ENCODE data around the gene SUPT6H. TPM values are rescaled to one million over a fixed set of nuclear protein-coding genes. Genes with fewer than 3 reads are reported as not detected.

Gene SUPT6H
- total and polyA plus RNA-seq, 2 experiments from 2014 or later: 32.6 to 50.8 TPM

- Histone ChIP-seq H3K79me2 (peaks cover 11% of the 10 kb centered on the region), H3K27ac (no peak overlapping the region), H3K4me2 (no peak overlapping the region), H3K9me3 (ENCODE audit: low read depth) (no peaks in the 10 kb centered on the region), H3K27me3 (no peaks in the 10 kb centered on the region), H3K4me3 (no peak overlapping the region), H2AFZ (no peak overlapping the region), H3K4me1 (ENCODE audit: insufficient read depth) (peaks cover 18% of the 10 kb centered on the region), H4K20me1 (ENCODE audit: insufficient read depth, poor library complexity, severe bottlenecking) (no peaks in the 10 kb centered on the region), H3K9me2 (replicated peaks; ENCODE audit: insufficient read depth) (no peaks in the 10 kb centered on the region), H3K36me3 (replicated peaks; ENCODE audit: insufficient read depth, low read depth) (no peaks in the 10 kb centered on the region)
- no peak for DNase-seq (ENCODE audit: low spot score)
- TF ChIP-seq CTCF (IDR thresholded peaks at IDR 0.05; ENCODE audit: poor library complexity): no peak
- no peak for TF ChIP-seq EZH2phosphoT487 (IDR thresholded peaks at IDR 0.05; ENCODE audit: low read depth, severe bottlenecking, unreplicated experiment)
- TF ChIP-seq EZH2 (IDR thresholded peaks at IDR 0.05; ENCODE audit: borderline replicate concordance): no peak
- 92% methylated on average over 2 of the region's 2 CpGs for WGBS (ENCODE audit: low lambda C conversion rate, missing lambda C conversion rate)
Observed at GRCh38 chr17:28707339-28707720, 45.3 kb downstream of the SUPT6H start.

- Histone ChIP-seq H3K79me2 (peaks cover 19% of the 10 kb centered on the region), H3K9me3 (ENCODE audit: low read depth) (no peaks in the 10 kb centered on the region), H3K9me2 (replicated peaks; ENCODE audit: insufficient read depth) (no peaks in the 10 kb centered on the region), H3K36me3 (replicated peaks; ENCODE audit: insufficient read depth, low read depth) (no peaks in the 10 kb centered on the region), H3K27ac (peak overlapping the region; percentile 97), H3K4me1 (ENCODE audit: insufficient read depth) (peaks cover 24% of the 10 kb centered on the region), H2AFZ (peak overlapping the region; percentile 30), H4K20me1 (ENCODE audit: insufficient read depth, poor library complexity, severe bottlenecking) (no peaks in the 10 kb centered on the region), H3K4me2 (peak overlapping the region; percentile 85), H3K4me3 (peak overlapping the region; percentile 34), H3K27me3 (no peaks in the 10 kb centered on the region)
- whole genome bisulfite sequencing (ENCODE audit: low lambda C conversion rate, missing lambda C conversion rate): 2% methylated on average over 30 of the region's 74 CpGs
- DNase-seq (ENCODE audit: low spot score): peak; percentile 97
- no peak for TF ChIP-seq CTCF (IDR thresholded peaks at IDR 0.05; ENCODE audit: poor library complexity)
- TF ChIP-seq EZH2phosphoT487 (IDR thresholded peaks at IDR 0.05; ENCODE audit: low read depth, severe bottlenecking, unreplicated experiment): no peak
- no peak for TF ChIP-seq EZH2 (IDR thresholded peaks at IDR 0.05; ENCODE audit: borderline replicate concordance)
Observed at GRCh38 chr17:28710861-28711722, 49.1 kb downstream of the SUPT6H start.

DNA sequence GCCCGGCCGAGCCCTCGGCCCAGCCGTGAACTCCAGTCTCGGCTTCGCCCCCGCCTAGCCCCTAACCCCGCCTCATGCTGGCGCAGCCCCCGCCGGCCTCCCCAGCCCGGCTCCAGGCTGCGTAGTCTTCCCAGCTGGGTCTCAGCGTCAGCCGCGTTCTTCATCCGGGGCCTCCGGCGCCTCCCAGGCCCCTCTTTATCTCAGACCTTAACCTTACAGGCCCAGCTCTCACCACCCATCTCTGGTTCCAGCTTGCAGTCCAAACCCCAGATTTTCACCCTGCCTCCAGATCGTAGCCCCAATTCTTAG, 49.7 kb downstream of the SUPT6H start, which contains the start of gene PROCA1:
Gene PROCA1 (minus strand): TSS at position 166 of the 309 bp plus-strand sequence. CDS start 228 bp downstream, outside the sequence.
- Histone ChIP-seq H3K79me2 (peaks cover 25% of the 10 kb centered on the region), H3K4me3 (peak within 1 kb of the TSS; percentile 34), H3K9me2 (replicated peaks; ENCODE audit: insufficient read depth) (no peaks in the 10 kb centered on the region), H2AFZ (peak within 1 kb of the TSS; percentile 30), H3K36me3 (replicated peaks; ENCODE audit: insufficient read depth, low read depth) (no peaks in the 10 kb centered on the region), H3K27ac (peak within 1 kb of the TSS; percentile 97), H3K4me1 (ENCODE audit: insufficient read depth) (peaks cover 28% of the 10 kb centered on the region), H4K20me1 (ENCODE audit: insufficient read depth, poor library complexity, severe bottlenecking) (peaks cover 4% of the 10 kb centered on the region), H3K9me3 (ENCODE audit: low read depth) (no peaks in the 10 kb centered on the region), H3K27me3 (no peaks in the 10 kb centered on the region), H3K4me2 (peak within 1 kb of the TSS; percentile 85)
- 4% methylated on average over 16 of the region's 20 CpGs for WGBS (ENCODE audit: low lambda C conversion rate, missing lambda C conversion rate)
- TF ChIP-seq EZH2phosphoT487 (IDR thresholded peaks at IDR 0.05; ENCODE audit: low read depth, severe bottlenecking, unreplicated experiment) (no peak), CTCF (IDR thresholded peaks at IDR 0.05; ENCODE audit: poor library complexity) (no peak), EZH2 (IDR thresholded peaks at IDR 0.05; ENCODE audit: borderline replicate concordance) (no peak)
- DNase-seq (ENCODE audit: low spot score): peak; percentile 75

Measured in hepatocyte (in vitro differentiated cells).